ENCODE measurements around the gene SNX30. TPM values are rescaled to one million over a fixed set of nuclear protein-coding genes. Genes with fewer than 3 reads are reported as not detected.

The SNX30 gene
- total and polyA plus RNA-seq, 2 donors from 2014 or later, result 7.9 to 22.9 TPM

DNA sequence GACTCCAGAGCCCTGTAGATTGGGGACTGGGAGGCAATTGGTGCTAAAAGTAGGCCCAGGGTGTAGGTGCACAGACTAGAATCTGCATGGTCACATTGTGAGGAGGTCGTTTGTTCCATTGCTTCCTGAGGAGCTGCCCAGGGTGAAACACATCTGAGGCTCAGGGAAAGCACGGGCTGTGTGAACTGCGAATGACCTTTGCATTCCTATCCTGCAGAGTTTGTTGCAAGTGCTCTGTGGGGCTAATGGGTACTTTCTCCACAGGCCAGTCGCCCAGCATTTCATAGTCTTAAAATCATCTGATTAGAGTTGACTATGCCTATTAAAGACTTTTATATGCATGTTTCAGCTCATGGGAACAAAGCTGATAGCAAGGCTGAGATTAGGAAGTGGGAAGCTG, 154.5 kb downstream of the SNX30 start:
- TF ChIP-seq, protein P1, sequence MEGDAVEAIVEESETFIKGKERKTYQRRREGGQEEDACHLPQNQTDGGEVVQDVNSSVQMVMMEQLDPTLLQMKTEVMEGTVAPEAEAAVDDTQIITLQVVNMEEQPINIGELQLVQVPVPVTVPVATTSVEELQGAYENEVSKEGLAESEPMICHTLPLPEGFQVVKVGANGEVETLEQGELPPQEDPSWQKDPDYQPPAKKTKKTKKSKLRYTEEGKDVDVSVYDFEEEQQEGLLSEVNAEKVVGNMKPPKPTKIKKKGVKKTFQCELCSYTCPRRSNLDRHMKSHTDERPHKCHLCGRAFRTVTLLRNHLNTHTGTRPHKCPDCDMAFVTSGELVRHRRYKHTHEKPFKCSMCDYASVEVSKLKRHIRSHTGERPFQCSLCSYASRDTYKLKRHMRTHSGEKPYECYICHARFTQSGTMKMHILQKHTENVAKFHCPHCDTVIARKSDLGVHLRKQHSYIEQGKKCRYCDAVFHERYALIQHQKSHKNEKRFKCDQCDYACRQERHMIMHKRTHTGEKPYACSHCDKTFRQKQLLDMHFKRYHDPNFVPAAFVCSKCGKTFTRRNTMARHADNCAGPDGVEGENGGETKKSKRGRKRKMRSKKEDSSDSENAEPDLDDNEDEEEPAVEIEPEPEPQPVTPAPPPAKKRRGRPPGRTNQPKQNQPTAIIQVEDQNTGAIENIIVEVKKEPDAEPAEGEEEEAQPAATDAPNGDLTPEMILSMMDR (IDR thresholded peaks at IDR 0.05; ENCODE audit: borderline replicate concordance, extremely low read depth, insufficient read depth), result no peak

DNA sequence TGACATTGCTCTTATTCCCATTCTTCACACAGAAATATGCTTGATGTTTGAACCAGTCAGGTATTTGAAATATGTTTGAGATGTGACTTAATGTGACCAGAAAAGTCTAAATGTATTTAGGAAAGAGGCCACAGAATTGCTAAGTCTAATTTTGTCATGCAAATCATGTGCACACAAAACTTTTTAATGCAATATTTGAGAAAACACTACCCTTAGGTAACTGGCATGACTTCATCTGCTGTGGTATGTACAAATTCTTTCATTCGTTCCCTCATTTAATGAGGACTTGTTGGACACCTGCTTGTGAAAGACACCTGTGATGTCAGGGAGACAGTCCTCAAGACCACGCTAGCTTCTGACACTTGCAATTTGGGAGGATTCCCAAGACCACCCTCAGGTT, 161.2 kb downstream of the SNX30 start:
- H3K9me3 ChIP-seq (ENCODE audit: control insufficient read depth in 2 of 3, insufficient read depth in 1 of 3, low read length in 3 of 3), result no peaks in the 10 kb centered on the region
- H3K27ac ChIP-seq (ENCODE audit: low read depth in 2 of 2, low read length in 2 of 2), result no peak overlapping the region
- no peaks in the 10 kb centered on the region for H3K4me1 ChIP-seq (ENCODE audit: control insufficient read depth in 2 of 3, insufficient read depth in 2 of 3, low read depth in 1 of 3, low read length in 3 of 3)
- FAIRE-seq, result no peak
- no peak overlapping the region for H3K4me3 ChIP-seq (ENCODE audit: low read length in 3 of 3)
- intact Hi-C loops (cut with DNase I), result no loop called here
- no peak overlapping the region for H3K9ac ChIP-seq (ENCODE audit: low read length in 3 of 3)
- no peak for DNase-seq
- no peaks in the 10 kb centered on the region for H3K36me3 ChIP-seq (ENCODE audit: control insufficient read depth in 2 of 3, insufficient read depth in 3 of 3, low read length in 3 of 3)
- TF ChIP-seq, protein P1 (IDR thresholded peaks at IDR 0.05; ENCODE audit: borderline replicate concordance, extremely low read depth, insufficient read depth), result no peak
- H3K27me3 ChIP-seq (ENCODE audit: control insufficient read depth, insufficient read depth, low read length), result no peaks in the 10 kb centered on the region

More for the DNA sequence above, 154.5 kb downstream of the SNX30 start:
- no peaks in the 10 kb centered on the region for H3K9me3 ChIP-seq (ENCODE audit: control insufficient read depth in 2 of 3, insufficient read depth in 1 of 3, low read length in 3 of 3)
- no peak overlapping the region for H3K4me3 ChIP-seq (ENCODE audit: low read length in 3 of 3)
- no peaks in the 10 kb centered on the region for H3K36me3 ChIP-seq (ENCODE audit: control insufficient read depth in 2 of 3, insufficient read depth in 3 of 3, low read length in 3 of 3)
- H3K27me3 ChIP-seq (ENCODE audit: control insufficient read depth, insufficient read depth, low read length), result no peaks in the 10 kb centered on the region
- intact Hi-C loops (cut with DNase I), result no loop called here
- no peak overlapping the region for H3K9ac ChIP-seq (ENCODE audit: low read length in 3 of 3)
- DNase-seq (peak in 3 of 5 donors; percentile 56 to 71 (median 71)), FAIRE-seq (no peak)
- H3K4me1 ChIP-seq (ENCODE audit: control insufficient read depth in 2 of 3, insufficient read depth in 2 of 3, low read depth in 1 of 3, low read length in 3 of 3), result no peaks in the 10 kb centered on the region
- no peak overlapping the region for H3K27ac ChIP-seq (ENCODE audit: low read depth in 2 of 2, low read length in 2 of 2)

DNA sequence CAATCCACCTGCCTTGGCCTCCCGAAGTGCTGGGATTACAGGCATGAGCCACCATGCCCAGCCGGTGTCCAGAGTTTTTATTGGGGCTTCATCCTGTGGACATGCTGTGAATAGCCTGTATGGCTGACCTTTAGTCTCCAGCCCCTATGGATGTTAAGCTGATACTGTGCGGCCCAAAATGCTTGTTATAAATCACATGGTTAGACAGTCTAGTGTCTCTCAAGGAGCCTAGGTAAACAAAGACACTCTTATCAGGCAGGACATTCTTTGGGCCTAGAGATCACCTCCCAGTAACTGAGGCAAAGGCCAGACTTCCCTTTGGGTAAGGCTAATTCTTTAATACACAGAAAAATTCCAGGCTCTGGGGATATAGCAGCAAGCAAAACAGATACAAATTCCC, 162.1 kb downstream of the SNX30 start:
- Histone ChIP-seq H3K27ac (ENCODE audit: low read depth in 2 of 2, low read length in 2 of 2) (no peak overlapping the region), H3K4me1 (ENCODE audit: control insufficient read depth in 2 of 3, insufficient read depth in 2 of 3, low read depth in 1 of 3, low read length in 3 of 3) (no peaks in the 10 kb centered on the region), H3K27me3 (ENCODE audit: control insufficient read depth, insufficient read depth, low read length) (no peaks in the 10 kb centered on the region), H3K9ac (ENCODE audit: low read length in 3 of 3) (no peak overlapping the region), H3K4me3 (ENCODE audit: low read length in 3 of 3) (no peak overlapping the region), H3K36me3 (ENCODE audit: control insufficient read depth in 2 of 3, insufficient read depth in 3 of 3, low read length in 3 of 3) (no peaks in the 10 kb centered on the region), H3K9me3 (ENCODE audit: control insufficient read depth in 2 of 3, insufficient read depth in 1 of 3, low read length in 3 of 3) (no peaks in the 10 kb centered on the region)
- TF ChIP-seq, protein P1 (IDR thresholded peaks at IDR 0.05; ENCODE audit: borderline replicate concordance, extremely low read depth, insufficient read depth), result no peak
- FAIRE-seq (no peak), DNase-seq (no peak)
- intact Hi-C loops (cut with DNase I), result no loop called here

DNA sequence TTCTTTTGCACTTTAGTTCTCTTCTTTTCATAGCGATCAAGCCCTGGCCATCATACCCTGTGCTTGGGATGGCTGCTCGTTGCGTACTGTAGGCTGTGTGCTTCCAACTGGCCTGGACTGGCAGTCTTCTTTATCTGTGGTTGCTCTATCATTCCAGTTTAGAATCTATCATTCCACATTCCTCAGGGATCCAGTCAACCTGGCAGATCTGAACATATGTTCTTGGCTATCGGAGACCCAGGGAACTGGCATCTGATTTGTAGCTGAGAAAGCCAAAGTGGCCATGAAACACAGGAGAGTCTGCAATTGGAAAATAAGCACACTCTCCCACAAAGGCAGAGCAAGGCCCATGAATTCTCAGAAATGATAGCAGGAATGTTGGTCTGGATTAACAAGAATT, 162.8 kb downstream of the SNX30 start:
- TF ChIP-seq, protein P1 (IDR thresholded peaks at IDR 0.05; ENCODE audit: borderline replicate concordance, extremely low read depth, insufficient read depth), result no peak
- H3K4me3 ChIP-seq (ENCODE audit: low read length in 3 of 3), result no peak overlapping the region
- intact Hi-C loops (cut with DNase I), result no loop called here
- no peak overlapping the region for H3K27ac ChIP-seq (ENCODE audit: low read depth in 2 of 2, low read length in 2 of 2)
- H3K9ac ChIP-seq (ENCODE audit: low read length in 3 of 3), result no peak overlapping the region
- no peaks in the 10 kb centered on the region for H3K9me3 ChIP-seq (ENCODE audit: control insufficient read depth in 2 of 3, insufficient read depth in 1 of 3, low read length in 3 of 3)
- H3K4me1 ChIP-seq (ENCODE audit: control insufficient read depth in 2 of 3, insufficient read depth in 2 of 3, low read depth in 1 of 3, low read length in 3 of 3), result no peaks in the 10 kb centered on the region
- H3K27me3 ChIP-seq (ENCODE audit: control insufficient read depth, insufficient read depth, low read length), result no peaks in the 10 kb centered on the region
- DNase-seq (no peak), FAIRE-seq (no peak)
- no peaks in the 10 kb centered on the region for H3K36me3 ChIP-seq (ENCODE audit: control insufficient read depth in 2 of 3, insufficient read depth in 3 of 3, low read length in 3 of 3)
